ENCODE results near the gene SCNM1. TPM values are rescaled to one million over a fixed set of nuclear protein-coding genes. Genes with fewer than 3 reads are reported as not detected.

SCNM1 gene
- total RNA-seq, 4 donors from 2014 or later, result 24.1 to 38.8 (median 27.3) TPM

GRCh38 chr1:151145304-151146071 lies 20.5 kb upstream of the SCNM1 start:
- no peak for TF ChIP-seq POLR2A (IDR thresholded peaks at IDR 0.05)
- TF ChIP-seq, protein P1, sequence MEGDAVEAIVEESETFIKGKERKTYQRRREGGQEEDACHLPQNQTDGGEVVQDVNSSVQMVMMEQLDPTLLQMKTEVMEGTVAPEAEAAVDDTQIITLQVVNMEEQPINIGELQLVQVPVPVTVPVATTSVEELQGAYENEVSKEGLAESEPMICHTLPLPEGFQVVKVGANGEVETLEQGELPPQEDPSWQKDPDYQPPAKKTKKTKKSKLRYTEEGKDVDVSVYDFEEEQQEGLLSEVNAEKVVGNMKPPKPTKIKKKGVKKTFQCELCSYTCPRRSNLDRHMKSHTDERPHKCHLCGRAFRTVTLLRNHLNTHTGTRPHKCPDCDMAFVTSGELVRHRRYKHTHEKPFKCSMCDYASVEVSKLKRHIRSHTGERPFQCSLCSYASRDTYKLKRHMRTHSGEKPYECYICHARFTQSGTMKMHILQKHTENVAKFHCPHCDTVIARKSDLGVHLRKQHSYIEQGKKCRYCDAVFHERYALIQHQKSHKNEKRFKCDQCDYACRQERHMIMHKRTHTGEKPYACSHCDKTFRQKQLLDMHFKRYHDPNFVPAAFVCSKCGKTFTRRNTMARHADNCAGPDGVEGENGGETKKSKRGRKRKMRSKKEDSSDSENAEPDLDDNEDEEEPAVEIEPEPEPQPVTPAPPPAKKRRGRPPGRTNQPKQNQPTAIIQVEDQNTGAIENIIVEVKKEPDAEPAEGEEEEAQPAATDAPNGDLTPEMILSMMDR (IDR thresholded peaks at IDR 0.05), result no peak
- peak in 1 of 2 donors; percentile 90 for DNase-seq (ENCODE audit: low spot score in 2 of 2)
- WGBS, 2 donors, result 14 to 16% methylated on average over 38 to 43 of the region's 43 CpGs
- intact Hi-C loops (cut with DNase I; ENCODE audit: low total_unique reads), result no loop called here
- H3K4me3 ChIP-seq (ENCODE audit: low read depth, poor library complexity, severe bottlenecking), result peak overlapping the region; percentile 56

DNA sequence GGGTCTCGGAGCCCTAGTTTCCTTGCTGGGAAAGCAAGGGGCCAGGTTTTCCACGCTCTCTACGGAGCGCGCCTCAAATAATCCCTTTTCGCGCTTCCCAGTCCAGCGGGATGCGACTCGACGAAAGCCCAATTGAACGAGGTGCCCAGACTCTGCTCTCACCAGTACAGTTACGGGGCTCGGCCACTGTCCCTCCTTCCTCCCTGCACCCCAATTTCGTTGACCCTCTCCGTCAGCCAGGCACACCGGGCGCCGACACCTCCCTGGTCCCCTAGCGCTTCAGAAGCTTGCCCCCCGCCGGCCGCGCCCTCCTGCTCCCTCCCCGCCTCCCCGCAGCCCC lies 19.9 kb upstream of the SCNM1 start:
- WGBS, 2 donors, result 0 to 1% methylated on average over 24 to 25 of the region's 26 CpGs
- DNase-seq (ENCODE audit: low spot score in 2 of 2), result peak in 1 of 2 donors; percentile 86
- peak overlapping the region; percentile 56 for H3K4me3 ChIP-seq (ENCODE audit: low read depth, poor library complexity, severe bottlenecking)
- intact Hi-C loops (cut with DNase I; ENCODE audit: low total_unique reads), result no loop called here
- TF ChIP-seq, protein P1 (IDR thresholded peaks at IDR 0.05), result no peak
- TF ChIP-seq POLR2A (IDR thresholded peaks at IDR 0.05), result no peak

DNA sequence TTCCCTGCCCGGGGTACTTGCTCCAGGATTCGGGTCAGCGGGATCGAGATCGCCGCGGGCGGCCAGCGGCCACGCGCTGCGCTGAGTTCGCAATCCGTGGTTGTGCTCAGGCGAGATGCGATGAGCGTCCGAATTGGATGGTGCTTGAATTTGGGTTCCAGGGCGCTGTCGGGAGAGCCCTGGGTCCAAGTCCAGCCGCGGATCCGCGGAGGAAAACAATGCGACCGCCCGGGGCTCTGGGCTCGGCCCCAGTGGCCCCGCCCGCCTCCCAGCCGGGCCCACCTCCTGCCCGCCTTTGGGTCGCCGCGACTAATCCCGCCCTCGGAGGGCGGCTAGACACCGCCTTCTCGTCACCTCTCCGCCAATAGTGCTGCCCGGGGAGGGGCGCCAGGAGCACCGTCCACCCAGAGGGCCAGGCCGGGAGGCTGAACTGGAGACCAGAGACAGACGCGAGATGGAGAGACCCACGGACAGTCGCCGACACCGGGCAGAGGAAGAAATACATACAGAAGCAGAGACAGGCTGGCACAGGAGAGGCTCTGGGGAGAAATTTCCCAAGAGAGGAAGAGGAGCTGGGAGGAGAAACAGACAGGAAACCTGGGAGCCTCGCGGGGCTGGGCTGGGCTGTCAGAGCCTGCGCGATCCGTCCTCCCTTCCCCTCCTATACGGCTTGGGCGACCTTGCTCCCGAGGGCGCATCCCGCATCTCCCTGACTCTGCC lies 19.4 kb upstream of the SCNM1 start, which contains the start of gene SEMA6C:
Gene SEMA6C, minus strand, starts transcription at position 220 of the 720 bp plus-strand sequence. CDS start 4,010 bp downstream, outside the sequence.
- intact Hi-C loops (cut with DNase I; ENCODE audit: low total_unique reads), result no loop called here
- peak; percentile 93 to 99 for DNase-seq (ENCODE audit: low spot score in 2 of 2)
- 0 to 1% methylated on average over 51 to 59 of the region's 61 CpGs for WGBS, 2 donors
- TF ChIP-seq, protein P1 (IDR thresholded peaks at IDR 0.05), result no peak
- TF ChIP-seq POLR2A (IDR thresholded peaks at IDR 0.05), result peak in 1 of 2 donors; percentile 25
- peak within 1 kb of the TSS; percentile 56 for H3K4me3 ChIP-seq (ENCODE audit: low read depth, poor library complexity, severe bottlenecking)

DNA sequence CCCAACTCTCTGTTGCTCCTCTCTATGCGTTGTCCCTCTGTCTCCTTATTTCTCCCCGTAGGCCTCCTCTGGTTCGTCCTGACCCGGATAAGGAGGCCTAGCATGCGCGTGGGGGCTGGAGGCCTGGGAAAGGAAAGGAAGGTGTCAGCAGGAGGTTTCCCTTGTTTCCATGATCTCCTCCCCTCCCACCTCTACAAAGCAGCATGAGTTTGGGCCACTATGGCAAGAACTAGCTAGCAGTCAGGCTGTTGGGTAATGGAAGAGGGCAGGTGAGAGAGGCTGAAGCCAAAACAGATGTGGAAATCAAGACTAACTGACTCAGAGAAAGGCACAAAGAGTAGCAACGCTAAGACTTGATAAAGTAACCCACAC lies 18.8 kb upstream of the SCNM1 start:
- H3K4me3 ChIP-seq (ENCODE audit: low read depth, poor library complexity, severe bottlenecking), result peak overlapping the region; percentile 56
- no peak for DNase-seq (ENCODE audit: low spot score in 2 of 2)
- intact Hi-C loops (cut with DNase I; ENCODE audit: low total_unique reads), result no loop called here
- TF ChIP-seq POLR2A (IDR thresholded peaks at IDR 0.05), result no peak
- TF ChIP-seq, protein P1 (IDR thresholded peaks at IDR 0.05), result no peak
- WGBS, 2 donors, result 6 to 7% methylated on average over 7 of the region's 7 CpGs

DNA sequence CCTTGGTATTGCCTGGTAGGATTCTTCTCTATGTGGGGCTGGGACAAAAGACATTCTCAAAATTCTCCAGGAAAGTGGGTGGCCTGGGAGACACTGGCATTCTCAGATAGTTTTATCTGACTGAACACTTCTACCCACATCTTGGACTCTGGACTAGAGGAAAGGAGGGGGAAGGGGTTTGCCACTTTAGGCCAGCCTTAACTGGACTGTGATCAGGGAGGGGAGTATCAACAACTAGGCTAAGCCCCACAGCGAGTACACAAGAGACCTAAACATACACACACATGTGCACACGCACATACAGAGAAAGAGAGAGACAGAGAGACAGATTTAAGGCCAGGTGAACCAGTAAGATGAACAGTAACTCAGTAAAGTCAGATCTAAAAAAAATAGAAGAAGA lies 18.3 kb upstream of the SCNM1 start:
- no peak overlapping the region for H3K4me3 ChIP-seq (ENCODE audit: low read depth, poor library complexity, severe bottlenecking)
- 86 to 98% methylated on average over 2 of the region's 2 CpGs for WGBS, 2 donors
- no peak for TF ChIP-seq POLR2A (IDR thresholded peaks at IDR 0.05)
- TF ChIP-seq, protein P1 (IDR thresholded peaks at IDR 0.05), result no peak
- intact Hi-C loops (cut with DNase I; ENCODE audit: low total_unique reads), result no loop called here
- no peak for DNase-seq (ENCODE audit: low spot score in 2 of 2)
